ENCODE data around the gene ARHGAP15. TPM values are rescaled to one million over a fixed set of nuclear protein-coding genes. Genes with fewer than 3 reads are reported as not detected.
A peak's percentile ranks its signal among the peaks of the same experiment; 100 is the strongest.

ARHGAP15 gene
- total RNA-seq, 3 donors from 2014 or later, result 5.3 to 8.2 (median 5.8) TPM

DNA sequence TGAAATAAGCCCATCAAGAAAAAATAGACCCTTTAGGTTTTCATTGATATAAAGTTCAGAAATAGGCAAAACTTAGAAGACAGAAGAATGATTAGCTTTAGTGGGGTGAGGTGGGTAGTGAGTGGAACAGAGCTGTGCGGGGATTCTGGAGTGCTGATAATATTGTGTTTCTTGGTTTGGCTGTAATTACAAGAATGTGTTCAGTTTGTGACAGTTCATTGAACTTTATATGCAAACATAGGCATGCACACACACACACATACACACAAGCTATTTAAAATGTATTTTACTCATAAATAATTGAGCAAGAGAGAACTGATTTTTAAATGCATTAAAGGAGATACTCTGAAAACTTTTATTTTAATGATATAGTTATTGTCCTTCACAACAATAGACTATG is 17.1 kb downstream of the ARHGAP15 start:
- ATAC-seq, result no peak
- no peak for TF ChIP-seq CTCF (IDR thresholded peaks at IDR 0.05)
- Histone ChIP-seq H3K36me3 (ENCODE audit: low read depth) (no peaks in the 10 kb centered on the region), H3K9me3 (no peaks in the 10 kb centered on the region), H3K4me3 (no peak overlapping the region), H3K4me1 (ENCODE audit: low read depth) (no peaks in the 10 kb centered on the region)
- no peak for DNase-seq
- intact Hi-C loops (cut with DNase I, micrococcal nuclease), result no loop called here

GRCh38 chr2:143146815-143147530 is 17.8 kb downstream of the ARHGAP15 start:
- Histone ChIP-seq H3K4me3 (no peak overlapping the region), H3K36me3 (ENCODE audit: low read depth) (no peaks in the 10 kb centered on the region), H3K4me1 (ENCODE audit: low read depth) (no peaks in the 10 kb centered on the region), H3K9me3 (no peaks in the 10 kb centered on the region)
- ATAC-seq (no peak), DNase-seq (no peak)
- intact Hi-C loops (cut with DNase I, micrococcal nuclease), result no loop called here
- no peak for TF ChIP-seq CTCF (IDR thresholded peaks at IDR 0.05)

- intact Hi-C loops (cut with DNase I, micrococcal nuclease), result no loop called here
- no peaks in the 10 kb centered on the region for H3K4me1 ChIP-seq (ENCODE audit: low read depth)
- no peak for TF ChIP-seq CTCF (IDR thresholded peaks at IDR 0.05)
- no peaks in the 10 kb centered on the region for H3K9me3 ChIP-seq
- DNase-seq (no peak), ATAC-seq (no peak)
- no peak overlapping the region for H3K4me3 ChIP-seq
- H3K36me3 ChIP-seq (ENCODE audit: low read depth), result no peaks in the 10 kb centered on the region
Measured at GRCh38 chr2:143148011-143148410, 18.8 kb downstream of the ARHGAP15 start.

DNA sequence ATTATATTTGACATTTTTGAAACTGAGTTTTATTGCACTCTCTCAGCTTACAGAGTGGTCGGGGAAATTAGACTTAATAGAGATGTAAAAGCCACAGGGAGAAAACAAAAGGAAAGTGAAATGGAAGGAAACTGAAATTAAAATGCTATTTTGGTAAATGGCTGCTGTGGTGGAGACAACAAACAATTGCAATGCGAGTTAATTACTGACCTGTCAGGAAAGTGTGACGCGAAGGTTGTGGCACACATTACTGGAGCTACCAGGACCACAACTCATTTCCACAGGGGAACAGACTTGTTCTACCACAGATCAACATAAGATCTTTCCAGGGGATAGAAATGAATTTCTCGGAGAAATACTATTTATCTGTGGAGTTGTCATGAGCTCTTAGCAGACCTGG is 19.5 kb downstream of the ARHGAP15 start:
- H3K4me3 ChIP-seq, result no peak overlapping the region
- intact Hi-C loops (cut with DNase I, micrococcal nuclease), result no loop called here

DNA sequence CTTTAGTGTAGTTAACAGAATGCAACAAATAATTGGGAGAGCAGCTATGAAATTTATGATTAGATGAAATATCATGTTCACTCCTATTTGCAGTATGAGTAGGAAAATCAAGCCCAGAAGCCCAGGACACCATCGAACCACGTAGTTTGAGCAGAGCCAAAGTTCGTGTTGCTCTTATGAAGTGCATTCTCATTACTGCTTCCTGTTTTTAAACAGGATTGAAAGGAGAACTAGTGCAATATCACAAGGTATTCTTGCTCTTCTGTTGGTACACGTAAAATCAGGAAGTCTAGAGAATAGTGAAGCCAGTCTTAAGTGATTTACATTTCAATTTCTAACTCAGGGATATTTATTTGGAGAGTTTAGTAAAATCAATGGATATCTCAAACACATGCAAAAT is 21.1 kb downstream of the ARHGAP15 start:
- ATAC-seq, result peak; percentile 56
- intact Hi-C loops (cut with DNase I, micrococcal nuclease), result no loop called here
- Histone ChIP-seq H3K9me3 (no peaks in the 10 kb centered on the region), H3K36me3 (ENCODE audit: low read depth) (no peaks in the 10 kb centered on the region), H3K4me3 (no peak overlapping the region), H3K4me1 (ENCODE audit: low read depth) (no peaks in the 10 kb centered on the region)
- no peak for DNase-seq
- TF ChIP-seq CTCF (IDR thresholded peaks at IDR 0.05), result no peak

More for the DNA sequence above, 19.5 kb downstream of the ARHGAP15 start:
- ATAC-seq (no peak), DNase-seq (no peak)
- Histone ChIP-seq H3K4me1 (ENCODE audit: low read depth) (no peaks in the 10 kb centered on the region), H3K36me3 (ENCODE audit: low read depth) (no peaks in the 10 kb centered on the region), H3K9me3 (no peaks in the 10 kb centered on the region)
- no peak for TF ChIP-seq CTCF (IDR thresholded peaks at IDR 0.05)
